MM.1S (cell line): ENCODE results near the gene ITGB5.

ENCODE experiments used
- DNase-seq: peaks from one replicate; pipeline ENCODE4 v3.0.0-alpha.2; 2015
- H2AFZ ChIP-seq: fragments of 300-600 bp; sonication (generic); 2 replicates; pipeline ENCODE4 v1.6.0; 2016; ENCODE audit warnings: antibody characterized with exemption, low read length
- H3F3A ChIP-seq: fragments of 300-600 bp; sonication (generic); 2 replicates; pipeline ENCODE4 v1.6.1; 2016; ENCODE audit warnings: mild to moderate bottlenecking, antibody characterized with exemption, low read length, moderate library complexity, mixed read lengths; ENCODE audit not compliant: insufficient read depth
- H3K27ac ChIP-seq: fragments of 300-600 bp; sonication (generic); 2 replicates; pipeline ENCODE4 v1.5.1; 2016; ENCODE audit warnings: mild to moderate bottlenecking, low read length
- H3K27me3 ChIP-seq: fragments of 300-600 bp; sonication (generic); replicated peaks from 2 replicates; pipeline ENCODE4 v1.6.0; 2016; ENCODE audit warnings: low read length; ENCODE audit not compliant: insufficient read depth
- H3K36me3 ChIP-seq: fragments of 300-600 bp; sonication (generic); replicated peaks from 2 replicates; pipeline ENCODE4 v1.6.1; 2016; ENCODE audit warnings: mild to moderate bottlenecking, low read length, mixed read lengths; ENCODE audit not compliant: insufficient read depth
- H3K4me1 ChIP-seq: fragments of 300-600 bp; sonication (generic); 2 replicates; pipeline ENCODE4 v1.6.1; 2016; ENCODE audit warnings: low read length, mixed read lengths
- H3K4me2 ChIP-seq: fragments of 300-600 bp; sonication (generic); 2 replicates; pipeline ENCODE4 v1.6.0; 2016; ENCODE audit warnings: low read depth, low read length
- H3K4me3 ChIP-seq: fragments of 300-600 bp; sonication (generic); 2 replicates; pipeline ENCODE4 v1.5.1; 2016; ENCODE audit warnings: low read length, mixed read lengths
- H3K79me2 ChIP-seq: fragments of 300-600 bp; sonication (generic); 2 replicates; pipeline ENCODE4 v1.6.1; 2016; ENCODE audit warnings: mixed run types, low read length, mixed read lengths
- H3K9ac ChIP-seq: fragments of 300-600 bp; sonication (generic); 2 replicates; pipeline ENCODE4 v1.6.1; 2016; ENCODE audit warnings: low read length, mixed read lengths
- H3K9me2 ChIP-seq: fragments of 300-600 bp; sonication (generic); replicated peaks from 2 replicates; pipeline ENCODE4 v1.6.1; 2016; ENCODE audit warnings: mild to moderate bottlenecking, low read length, mixed read lengths; ENCODE audit not compliant: insufficient read depth
- H3K9me3 ChIP-seq: fragments of 300-600 bp; sonication (generic); replicated peaks from 2 replicates; pipeline ENCODE4 v1.6.1; 2016; ENCODE audit warnings: mild to moderate bottlenecking, low read length, mixed read lengths; ENCODE audit not compliant: insufficient read depth
- H4K20me1 ChIP-seq: fragments of 300-600 bp; sonication (generic); 2 replicates; pipeline ENCODE4 v1.6.1; 2016; ENCODE audit warnings: mild to moderate bottlenecking, low read length, moderate library complexity, mixed read lengths; ENCODE audit not compliant: insufficient read depth
- EZH2 ChIP-seq: fragments of 300-600 bp; sonication (generic); optimal IDR thresholded peaks from 2 replicates; pipeline ENCODE3; 2017; ENCODE audit warnings: low read depth, mild to moderate bottlenecking, antibody characterized with exemption, low read length, mixed read lengths
- EZH2phosphoT487 ChIP-seq: fragments of 300-600 bp; sonication (generic); IDR thresholded peaks from 2 replicates; pipeline ENCODE4 v1.6.1; 2018; ENCODE audit warnings: antibody characterized with exemption, low read length
- TF ChIP-seq, protein P1 (sequence below): fragments of 300-600 bp; sonication (generic); IDR thresholded peaks from 2 replicates; pipeline ENCODE4 v1.5.1; 2016; ENCODE audit warnings: antibody characterized with exemption, low read length, mixed read lengths

ITGB5 gene

DNA sequence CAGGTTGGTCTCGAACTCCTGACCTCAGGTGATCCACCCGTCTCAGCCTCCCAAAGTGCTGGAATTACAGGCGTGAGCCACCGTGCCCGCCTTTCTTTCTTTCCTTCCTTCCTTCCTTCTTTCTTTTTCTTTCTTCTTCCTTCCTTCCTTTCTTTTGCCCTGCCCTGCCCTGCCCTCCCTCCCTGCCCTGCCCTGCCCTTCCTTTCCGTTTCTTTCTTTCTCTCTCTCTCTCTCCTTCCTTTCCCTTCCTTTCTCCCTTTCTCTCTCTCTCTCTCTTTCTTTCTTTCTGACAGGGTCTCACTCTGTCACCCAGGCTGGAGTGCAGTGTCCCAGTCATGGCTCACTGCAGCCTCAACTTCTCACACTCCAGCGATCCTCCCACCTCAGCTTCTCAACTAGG is 82.3 kb downstream of the ITGB5 start:
- no peak overlapping the region for H3K27ac ChIP-seq
- no peak overlapping the region for H3K9ac ChIP-seq
- H4K20me1 ChIP-seq, result no peaks in the 10 kb centered on the region
- H3K4me1 ChIP-seq, result peaks cover 10% of the 10 kb centered on the region; the same call in 1 of the 2 replicates
- no peaks in the 10 kb centered on the region for H3K9me2 ChIP-seq
- peaks cover 9% of the 10 kb centered on the region; the same call in 1 of the 2 replicates for H3F3A ChIP-seq
- H3K4me3 ChIP-seq, result no peak overlapping the region
- H3K36me3 ChIP-seq, result no peaks in the 10 kb centered on the region
- TF ChIP-seq EZH2 (no peak), EZH2phosphoT487 (no peak)
- TF ChIP-seq, protein P1, sequence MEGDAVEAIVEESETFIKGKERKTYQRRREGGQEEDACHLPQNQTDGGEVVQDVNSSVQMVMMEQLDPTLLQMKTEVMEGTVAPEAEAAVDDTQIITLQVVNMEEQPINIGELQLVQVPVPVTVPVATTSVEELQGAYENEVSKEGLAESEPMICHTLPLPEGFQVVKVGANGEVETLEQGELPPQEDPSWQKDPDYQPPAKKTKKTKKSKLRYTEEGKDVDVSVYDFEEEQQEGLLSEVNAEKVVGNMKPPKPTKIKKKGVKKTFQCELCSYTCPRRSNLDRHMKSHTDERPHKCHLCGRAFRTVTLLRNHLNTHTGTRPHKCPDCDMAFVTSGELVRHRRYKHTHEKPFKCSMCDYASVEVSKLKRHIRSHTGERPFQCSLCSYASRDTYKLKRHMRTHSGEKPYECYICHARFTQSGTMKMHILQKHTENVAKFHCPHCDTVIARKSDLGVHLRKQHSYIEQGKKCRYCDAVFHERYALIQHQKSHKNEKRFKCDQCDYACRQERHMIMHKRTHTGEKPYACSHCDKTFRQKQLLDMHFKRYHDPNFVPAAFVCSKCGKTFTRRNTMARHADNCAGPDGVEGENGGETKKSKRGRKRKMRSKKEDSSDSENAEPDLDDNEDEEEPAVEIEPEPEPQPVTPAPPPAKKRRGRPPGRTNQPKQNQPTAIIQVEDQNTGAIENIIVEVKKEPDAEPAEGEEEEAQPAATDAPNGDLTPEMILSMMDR, result no peak
- no peaks in the 10 kb centered on the region for H3K9me3 ChIP-seq
- DNase-seq, result no peak
- no peak overlapping the region for H2AFZ ChIP-seq
- no peaks in the 10 kb centered on the region for H3K79me2 ChIP-seq
- H3K27me3 ChIP-seq, result no peaks in the 10 kb centered on the region
- H3K4me2 ChIP-seq, result no peak overlapping the region

DNA sequence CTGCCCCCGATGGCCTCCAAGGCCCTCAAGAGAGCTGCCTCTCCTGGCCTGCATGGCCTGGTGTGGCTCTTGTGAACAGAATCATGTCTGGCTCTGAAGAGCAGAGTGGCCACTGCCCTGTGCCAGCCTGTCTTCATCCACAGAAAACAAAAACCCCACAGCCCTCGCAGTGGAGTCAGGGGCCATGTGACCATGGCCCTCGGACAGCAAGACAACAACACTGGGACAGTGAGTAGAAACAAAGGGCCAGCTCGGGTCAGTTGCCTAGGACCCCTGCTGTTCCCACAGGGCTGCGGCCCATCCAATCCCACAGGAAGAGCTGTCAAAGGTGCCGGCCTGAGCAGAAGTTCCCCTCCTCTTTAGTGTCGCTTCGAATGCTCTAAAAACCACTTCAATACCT is 84.5 kb downstream of the ITGB5 start:
- Histone ChIP-seq H3K27me3 (no peaks in the 10 kb centered on the region), H2AFZ (no peak overlapping the region), H4K20me1 (no peaks in the 10 kb centered on the region), H3K27ac (no peak overlapping the region), H3K9me2 (no peaks in the 10 kb centered on the region), H3K9me3 (no peaks in the 10 kb centered on the region), H3K4me2 (no peak overlapping the region), H3K4me1 (peaks cover 13% of the 10 kb centered on the region; the same call in 1 of the 2 replicates), H3K36me3 (no peaks in the 10 kb centered on the region), H3K4me3 (no peak overlapping the region), H3K79me2 (no peaks in the 10 kb centered on the region), H3F3A (peaks cover 9% of the 10 kb centered on the region; the same call in 1 of the 2 replicates), H3K9ac (no peak overlapping the region)
- TF ChIP-seq, protein P1, result no peak
- TF ChIP-seq EZH2, result no peak
- no peak for DNase-seq

DNA sequence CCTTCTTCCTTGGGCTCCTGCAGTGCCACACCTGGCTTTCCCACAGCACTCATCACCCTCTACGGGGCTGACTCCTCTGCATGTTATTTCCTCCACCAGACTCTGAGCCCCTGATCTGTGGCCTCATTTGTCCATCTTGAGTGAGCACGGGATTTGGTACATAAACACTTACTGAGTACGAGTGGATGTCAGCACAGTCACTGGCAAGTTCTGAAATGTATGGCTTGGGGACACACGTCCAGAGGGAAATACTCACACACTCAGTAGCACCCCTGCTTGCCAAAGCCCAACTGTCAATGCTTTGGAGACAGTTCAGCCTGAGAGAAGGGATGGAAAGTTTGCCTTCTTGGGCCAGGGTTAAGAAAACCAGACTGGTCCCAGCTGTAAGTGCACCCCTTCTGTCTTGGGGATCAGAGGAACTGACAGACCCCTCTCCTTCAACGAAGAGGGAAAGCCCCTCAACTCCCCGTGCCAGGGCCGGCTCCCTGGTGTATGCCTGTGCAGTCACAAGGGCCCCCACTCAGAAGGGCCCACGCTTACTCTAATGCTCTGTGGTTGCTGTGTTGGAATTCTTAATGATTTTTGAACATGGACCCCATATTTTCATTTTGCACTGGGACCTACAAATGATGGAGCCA is 85.0 kb downstream of the ITGB5 start:
- Histone ChIP-seq H3K4me1 (peaks cover 13% of the 10 kb centered on the region; the same call in 1 of the 2 replicates), H2AFZ (no peak overlapping the region), H3K9ac (no peak overlapping the region), H3K27ac (no peak overlapping the region), H3K9me3 (no peaks in the 10 kb centered on the region), H3K4me2 (no peak overlapping the region), H3K27me3 (no peaks in the 10 kb centered on the region), H3K79me2 (no peaks in the 10 kb centered on the region), H4K20me1 (no peaks in the 10 kb centered on the region), H3F3A (peaks cover 9% of the 10 kb centered on the region; the same call in 1 of the 2 replicates), H3K36me3 (no peaks in the 10 kb centered on the region), H3K4me3 (no peak overlapping the region), H3K9me2 (no peaks in the 10 kb centered on the region)
- no peak for TF ChIP-seq EZH2phosphoT487
- TF ChIP-seq, protein P1, result no peak
- no peak for TF ChIP-seq EZH2
- no peak for DNase-seq
